OCI-LY3 (cell line): ENCODE data around the gene HEXIM1.

Experiments used
- EZH2phosphoT487 ChIP-seq: fragments of 200-600 bp; shearing (Covaris generic); IDR thresholded peaks from 2 replicates; pipeline ENCODE4 v1.6.1; 2018; ENCODE audit warnings: antibody characterized with exemption, mixed run types, low read depth
- TF ChIP-seq, protein P1 (sequence below): fragments of 200-600, 300-600 bp; sonication (generic); IDR thresholded peaks from 2 replicates; pipeline ENCODE4 v1.5.1; 2014; ENCODE audit warnings: antibody characterized with exemption, low read length, low read depth

DNA sequence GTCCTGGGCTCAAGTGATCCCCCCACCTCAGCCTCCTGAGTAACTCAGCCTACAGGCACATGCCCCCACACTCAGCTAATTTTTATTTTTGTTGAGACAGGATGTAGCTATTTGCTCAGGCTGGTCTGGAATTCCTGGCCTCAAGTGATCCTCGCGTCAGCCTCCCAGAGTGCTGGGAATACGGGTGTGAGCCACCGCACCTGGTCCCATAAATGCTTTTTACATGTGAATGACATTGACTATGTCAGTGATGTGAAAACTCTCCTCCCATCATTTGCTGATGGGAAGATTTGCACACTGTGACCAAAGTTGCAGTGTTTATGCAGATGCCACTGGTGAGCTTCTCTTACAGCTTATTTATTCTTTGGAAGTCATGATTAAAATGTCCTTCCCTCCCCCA, 30.9 kb upstream of the HEXIM1 start:
- TF ChIP-seq, protein P1, sequence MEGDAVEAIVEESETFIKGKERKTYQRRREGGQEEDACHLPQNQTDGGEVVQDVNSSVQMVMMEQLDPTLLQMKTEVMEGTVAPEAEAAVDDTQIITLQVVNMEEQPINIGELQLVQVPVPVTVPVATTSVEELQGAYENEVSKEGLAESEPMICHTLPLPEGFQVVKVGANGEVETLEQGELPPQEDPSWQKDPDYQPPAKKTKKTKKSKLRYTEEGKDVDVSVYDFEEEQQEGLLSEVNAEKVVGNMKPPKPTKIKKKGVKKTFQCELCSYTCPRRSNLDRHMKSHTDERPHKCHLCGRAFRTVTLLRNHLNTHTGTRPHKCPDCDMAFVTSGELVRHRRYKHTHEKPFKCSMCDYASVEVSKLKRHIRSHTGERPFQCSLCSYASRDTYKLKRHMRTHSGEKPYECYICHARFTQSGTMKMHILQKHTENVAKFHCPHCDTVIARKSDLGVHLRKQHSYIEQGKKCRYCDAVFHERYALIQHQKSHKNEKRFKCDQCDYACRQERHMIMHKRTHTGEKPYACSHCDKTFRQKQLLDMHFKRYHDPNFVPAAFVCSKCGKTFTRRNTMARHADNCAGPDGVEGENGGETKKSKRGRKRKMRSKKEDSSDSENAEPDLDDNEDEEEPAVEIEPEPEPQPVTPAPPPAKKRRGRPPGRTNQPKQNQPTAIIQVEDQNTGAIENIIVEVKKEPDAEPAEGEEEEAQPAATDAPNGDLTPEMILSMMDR = no peak
- TF ChIP-seq EZH2phosphoT487 = no peak
